ENCODE measurements around the gene TPPP3. TPM values are rescaled to one million over a fixed set of nuclear protein-coding genes. Genes with fewer than 3 reads are reported as not detected.

Gene TPPP3
- total and polyA plus RNA-seq, 9 donors, result 230 to 805 (median 584) TPM

DNA sequence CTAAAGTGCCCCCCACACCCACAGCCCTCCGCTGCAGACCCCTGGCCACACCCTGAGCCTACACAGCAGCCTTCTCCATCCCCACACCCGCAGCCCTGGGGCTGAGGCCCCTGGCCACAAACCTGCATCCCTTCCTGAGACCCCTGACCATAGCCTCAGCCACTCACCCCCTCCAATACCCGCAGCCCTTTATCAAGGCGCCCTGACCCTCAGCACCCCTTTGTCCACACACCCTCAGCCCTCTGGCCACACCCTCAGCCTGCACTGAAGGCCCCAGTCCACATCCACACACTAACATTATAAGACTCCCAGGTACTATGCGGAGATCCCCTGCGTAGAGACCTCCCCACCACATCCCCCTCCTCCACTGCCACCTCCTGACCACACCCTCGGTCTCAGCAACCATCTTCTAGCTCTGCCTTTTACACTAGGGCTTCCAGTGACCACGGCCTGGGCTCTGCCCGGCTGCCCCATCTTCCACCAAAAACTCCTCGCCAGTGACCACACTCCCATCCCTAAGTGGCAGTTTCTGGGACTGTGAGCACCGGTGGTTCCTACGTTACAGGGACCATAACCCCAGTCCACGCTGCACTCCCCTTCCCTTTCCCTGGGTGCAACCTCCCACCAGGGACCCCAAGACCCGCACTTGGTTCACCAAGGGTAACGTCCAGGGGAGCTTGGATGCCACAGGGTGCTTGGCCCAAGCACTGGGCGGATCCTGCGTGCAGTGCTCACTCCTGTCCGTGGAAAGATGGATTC is 818 bp downstream of the TPPP3 start:
- H3K27ac ChIP-seq (ENCODE audit: low read length), result peak overlapping the region; percentile 97
- H3K9me3 ChIP-seq (replicated peaks; ENCODE audit: control insufficient read depth, low read depth, low read length), result no peaks in the 10 kb centered on the region
- peaks cover 85% of the 10 kb centered on the region for H3K4me1 ChIP-seq (ENCODE audit: control insufficient read depth, insufficient read depth, low read length)
- WGBS (ENCODE audit: insufficient coverage), result 62% methylated on average over 18 of the region's 18 CpGs
- peak overlapping the region; percentile 84 for H3K4me3 ChIP-seq (ENCODE audit: low read length)
- peak; percentile 21 for DNase-seq
- no peaks in the 10 kb centered on the region for H3K27me3 ChIP-seq (ENCODE audit: control insufficient read depth, insufficient read depth, low read length)
- peaks cover 28% of the 10 kb centered on the region for H3K36me3 ChIP-seq (ENCODE audit: control insufficient read depth, insufficient read depth, low read length)

DNA sequence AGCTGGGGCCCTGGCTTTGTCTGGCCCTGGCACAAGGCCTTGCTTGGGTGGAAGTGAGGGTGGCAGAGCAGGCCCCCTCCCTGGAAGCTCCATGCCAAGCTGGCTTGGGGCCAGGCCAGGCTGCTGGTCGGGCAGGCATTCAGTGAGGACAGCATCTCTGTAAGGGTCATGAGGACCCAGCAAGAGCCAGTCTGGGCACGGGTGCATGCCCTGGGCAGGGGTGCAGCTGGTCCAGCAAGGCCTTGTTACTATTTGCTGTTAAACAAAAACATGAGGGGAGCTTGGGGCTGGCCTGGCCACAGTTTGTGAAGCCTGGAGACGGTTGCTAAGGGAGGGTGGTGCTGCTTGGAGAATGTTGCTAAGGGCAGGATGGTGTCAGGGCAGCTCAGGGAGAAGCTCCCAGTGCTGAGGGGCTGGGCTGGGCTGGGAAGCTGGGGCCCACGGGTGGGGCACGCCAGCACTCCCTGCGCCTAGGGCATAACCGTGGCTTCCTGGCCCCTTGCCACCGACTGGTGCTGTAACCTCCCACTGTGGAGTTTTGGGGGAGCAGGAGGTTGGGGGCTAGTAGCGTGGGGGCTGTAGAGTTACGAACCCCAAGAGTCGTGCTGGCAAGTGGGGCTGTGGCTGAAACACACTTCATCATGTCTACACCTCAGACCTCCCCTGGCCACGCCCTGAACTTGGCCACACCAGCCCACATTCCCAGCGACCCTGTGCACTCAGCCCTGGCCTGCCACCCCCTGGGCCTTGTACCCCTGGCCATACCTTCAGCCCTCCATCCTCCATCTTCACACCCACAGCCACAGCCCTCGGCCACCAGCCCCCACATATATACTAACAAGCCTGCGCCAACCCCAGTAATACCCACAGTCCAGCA is 1.6 kb downstream of the TPPP3 start:
- H3K27me3 ChIP-seq (ENCODE audit: control insufficient read depth, insufficient read depth, low read length), result no peaks in the 10 kb centered on the region
- no peaks in the 10 kb centered on the region for H3K9me3 ChIP-seq (replicated peaks; ENCODE audit: control insufficient read depth, low read depth, low read length)
- H3K27ac ChIP-seq (ENCODE audit: low read length), result peak overlapping the region; percentile 97
- H3K4me1 ChIP-seq (ENCODE audit: control insufficient read depth, insufficient read depth, low read length), result peaks cover 77% of the 10 kb centered on the region
- peak; percentile 80 for DNase-seq
- peak overlapping the region; percentile 84 for H3K4me3 ChIP-seq (ENCODE audit: low read length)
- H3K36me3 ChIP-seq (ENCODE audit: control insufficient read depth, insufficient read depth, low read length), result peaks cover 29% of the 10 kb centered on the region
- 52% methylated on average over 12 of the region's 15 CpGs for WGBS (ENCODE audit: insufficient coverage)

DNA sequence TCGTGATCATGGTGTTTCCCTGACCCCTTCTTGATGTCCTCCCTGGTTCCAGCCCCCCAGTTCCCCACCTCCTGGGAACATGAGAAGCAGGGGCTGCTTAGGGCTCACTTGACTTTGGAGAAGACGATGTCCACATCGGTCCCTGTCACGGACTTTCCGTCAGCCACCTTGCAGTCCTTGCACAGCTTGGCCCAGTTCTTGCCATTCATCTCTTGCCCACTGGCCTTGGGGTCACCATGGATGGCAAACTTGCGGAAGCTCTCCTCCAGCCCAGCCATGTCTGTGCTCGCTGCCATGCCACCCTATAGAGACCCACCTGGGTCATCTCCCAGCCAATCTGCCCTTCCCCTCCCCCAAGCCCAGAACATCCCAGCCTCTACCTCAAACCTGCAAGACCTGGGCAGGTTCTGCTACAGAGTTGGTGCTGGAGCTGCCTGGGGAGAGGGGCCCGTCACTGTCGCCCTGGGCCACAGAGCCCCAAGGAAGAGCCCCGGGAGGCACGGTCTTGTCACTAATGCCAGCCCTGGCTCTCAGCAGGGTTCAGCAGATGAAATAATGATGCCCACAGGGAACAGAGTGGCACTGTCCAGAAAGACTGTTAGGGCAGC is 2.4 kb downstream of the TPPP3 start:
- Histone ChIP-seq H3K4me3 (ENCODE audit: low read length) (peak overlapping the region; percentile 9), H3K27ac (ENCODE audit: low read length) (peak overlapping the region; percentile 97), H3K9me3 (replicated peaks; ENCODE audit: control insufficient read depth, low read depth, low read length) (no peaks in the 10 kb centered on the region), H3K4me1 (ENCODE audit: control insufficient read depth, insufficient read depth, low read length) (peaks cover 70% of the 10 kb centered on the region), H3K27me3 (ENCODE audit: control insufficient read depth, insufficient read depth, low read length) (no peaks in the 10 kb centered on the region), H3K36me3 (ENCODE audit: control insufficient read depth, insufficient read depth, low read length) (peaks cover 29% of the 10 kb centered on the region)
- WGBS (ENCODE audit: insufficient coverage), result 85% methylated on average over 9 of the region's 11 CpGs
- DNase-seq, result peak; percentile 18

DNA sequence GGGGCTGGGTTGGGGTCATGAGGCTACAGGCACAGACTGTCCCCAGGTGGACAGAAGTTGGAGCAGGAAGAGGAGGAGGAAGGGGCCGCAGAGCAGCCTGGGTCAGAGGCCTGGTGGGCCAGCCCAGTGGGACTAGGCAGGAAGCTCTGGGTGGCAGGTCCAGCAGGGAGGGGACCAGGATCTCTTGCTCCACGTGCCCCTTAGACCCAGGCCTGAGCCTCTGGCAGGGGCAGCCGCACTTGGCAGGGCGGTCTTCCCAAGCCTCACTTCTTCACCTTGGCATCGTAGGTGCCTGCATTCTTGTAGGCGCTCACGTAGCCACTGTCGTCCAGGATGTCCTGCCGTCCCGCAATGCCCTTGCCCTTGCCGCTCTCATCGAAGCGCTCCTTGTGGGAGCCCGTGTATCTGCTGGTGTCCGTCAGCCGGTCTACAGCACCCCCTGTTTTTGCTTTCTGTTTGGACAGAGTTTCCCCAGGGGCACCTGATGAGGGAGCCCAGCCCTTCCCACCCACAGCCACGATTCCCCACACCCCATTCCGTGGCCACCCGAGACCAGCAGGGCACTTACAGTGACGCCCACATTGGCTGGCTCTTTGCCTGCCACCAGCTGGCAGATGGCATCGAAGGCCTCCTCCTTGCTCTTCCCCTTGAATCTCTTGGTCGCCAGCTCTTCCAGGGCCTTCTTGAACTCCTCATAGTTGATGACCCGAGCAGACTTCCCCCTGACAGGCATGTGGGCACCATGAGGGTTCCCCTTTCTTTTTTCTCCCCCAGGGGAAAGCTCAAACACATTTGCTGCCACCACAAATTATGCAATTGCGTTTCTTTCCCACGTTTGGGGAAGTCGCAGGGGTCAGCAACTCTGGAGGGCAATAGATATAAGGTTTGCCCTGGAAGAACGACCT is 3.1 kb downstream of the TPPP3 start:
- Histone ChIP-seq H3K4me1 (ENCODE audit: control insufficient read depth, insufficient read depth, low read length) (peaks cover 62% of the 10 kb centered on the region), H3K4me3 (ENCODE audit: low read length) (no peak overlapping the region), H3K27me3 (ENCODE audit: control insufficient read depth, insufficient read depth, low read length) (no peaks in the 10 kb centered on the region), H3K36me3 (ENCODE audit: control insufficient read depth, insufficient read depth, low read length) (peaks cover 29% of the 10 kb centered on the region), H3K9me3 (replicated peaks; ENCODE audit: control insufficient read depth, low read depth, low read length) (no peaks in the 10 kb centered on the region), H3K27ac (ENCODE audit: low read length) (peak overlapping the region; percentile 97)
- 84% methylated on average over 21 of the region's 27 CpGs for WGBS (ENCODE audit: insufficient coverage)
- peak; percentile 83 for DNase-seq

DNA sequence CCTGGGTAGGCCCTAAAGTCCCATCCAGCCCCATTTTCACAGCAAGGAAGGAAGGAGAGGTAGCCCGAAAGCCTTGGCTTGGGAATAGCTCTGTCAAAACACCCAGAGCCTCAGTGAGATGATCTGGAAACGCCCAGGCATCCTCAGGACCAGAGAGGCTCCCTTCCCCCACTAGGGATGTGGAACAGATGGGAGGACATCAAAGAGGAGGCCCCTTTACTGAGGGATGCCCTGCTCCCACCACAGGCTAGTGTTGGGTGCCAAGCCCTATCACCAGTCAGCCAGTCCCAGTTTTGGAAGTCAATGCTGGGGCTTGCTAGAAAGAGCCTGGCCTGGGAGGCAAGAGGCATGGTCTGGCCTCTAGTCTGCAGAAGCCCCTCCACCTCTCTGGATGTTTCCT is 4.7 kb downstream of the TPPP3 start:
- Histone ChIP-seq H3K36me3 (ENCODE audit: control insufficient read depth, insufficient read depth, low read length) (peaks cover 29% of the 10 kb centered on the region), H3K9me3 (replicated peaks; ENCODE audit: control insufficient read depth, low read depth, low read length) (no peaks in the 10 kb centered on the region), H3K27me3 (ENCODE audit: control insufficient read depth, insufficient read depth, low read length) (no peaks in the 10 kb centered on the region), H3K4me1 (ENCODE audit: control insufficient read depth, insufficient read depth, low read length) (peaks cover 47% of the 10 kb centered on the region), H3K27ac (ENCODE audit: low read length) (no peak overlapping the region), H3K4me3 (ENCODE audit: low read length) (no peak overlapping the region)
- DNase-seq, result peak; percentile 20
- no CpG with 5 or more reads among the region's 2 CpGs for WGBS (ENCODE audit: insufficient coverage)

DNA sequence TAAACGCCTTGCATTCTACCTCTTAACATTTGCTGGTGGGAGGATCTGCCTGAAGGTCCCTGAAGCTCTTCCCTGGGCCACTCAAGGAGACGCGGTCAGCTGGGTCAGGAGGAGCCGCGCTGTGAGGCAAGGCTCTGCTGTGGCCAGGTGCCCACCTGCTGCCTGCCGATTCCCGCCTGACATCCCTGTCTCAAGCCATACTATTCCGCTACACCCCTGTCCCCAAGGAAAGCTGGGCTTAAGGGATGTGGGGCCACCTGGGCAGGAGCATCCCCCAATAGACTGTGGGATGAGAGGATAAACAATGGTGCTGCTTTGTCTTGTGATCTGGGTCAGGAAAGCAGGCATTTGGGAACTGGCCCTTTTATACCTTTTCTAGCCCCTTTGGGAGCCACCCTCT is 5.1 kb downstream of the TPPP3 start:
- Histone ChIP-seq H3K27ac (ENCODE audit: low read length) (no peak overlapping the region), H3K4me1 (ENCODE audit: control insufficient read depth, insufficient read depth, low read length) (peaks cover 45% of the 10 kb centered on the region), H3K27me3 (ENCODE audit: control insufficient read depth, insufficient read depth, low read length) (no peaks in the 10 kb centered on the region), H3K9me3 (replicated peaks; ENCODE audit: control insufficient read depth, low read depth, low read length) (no peaks in the 10 kb centered on the region), H3K4me3 (ENCODE audit: low read length) (no peak overlapping the region), H3K36me3 (ENCODE audit: control insufficient read depth, insufficient read depth, low read length) (peaks cover 29% of the 10 kb centered on the region)
- no CpG with 5 or more reads among the region's 8 CpGs for WGBS (ENCODE audit: insufficient coverage)
- no peak for DNase-seq

DNA sequence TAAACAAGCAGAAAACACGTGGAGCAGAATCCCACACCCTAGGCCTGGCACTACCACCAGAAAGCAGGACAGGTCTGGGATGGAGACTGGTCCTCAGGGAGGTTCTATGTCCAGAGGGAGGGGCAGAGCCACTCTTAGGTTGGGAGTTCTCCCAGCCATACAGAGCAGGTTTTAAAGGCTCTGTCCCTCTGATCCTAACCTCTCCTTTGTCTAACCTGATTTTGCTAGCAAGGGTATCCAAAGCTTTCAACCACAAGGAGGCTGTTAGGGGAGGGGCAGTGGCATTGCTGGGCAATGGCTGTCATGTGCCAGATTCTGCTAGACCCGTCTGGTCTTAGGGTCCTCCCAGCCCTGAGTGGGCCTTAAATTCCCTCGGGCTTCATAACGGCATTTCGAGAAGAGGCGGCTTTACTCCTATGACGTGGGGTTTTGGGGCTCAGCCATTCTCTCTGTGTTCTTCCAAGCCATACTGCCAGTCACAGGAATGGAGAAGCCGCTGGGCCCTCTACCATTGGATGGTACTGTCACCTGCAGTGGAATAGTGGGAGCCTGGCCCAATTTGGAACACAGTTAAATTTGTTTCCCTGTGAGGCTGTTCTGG is 5.7 kb downstream of the TPPP3 start:
- Histone ChIP-seq H3K9me3 (replicated peaks; ENCODE audit: control insufficient read depth, low read depth, low read length) (no peaks in the 10 kb centered on the region), H3K27ac (ENCODE audit: low read length) (no peak overlapping the region), H3K4me1 (ENCODE audit: control insufficient read depth, insufficient read depth, low read length) (peaks cover 39% of the 10 kb centered on the region), H3K27me3 (ENCODE audit: control insufficient read depth, insufficient read depth, low read length) (no peaks in the 10 kb centered on the region), H3K36me3 (ENCODE audit: control insufficient read depth, insufficient read depth, low read length) (peaks cover 29% of the 10 kb centered on the region), H3K4me3 (ENCODE audit: low read length) (no peak overlapping the region)
- 70% methylated on average over 6 of the region's 8 CpGs for WGBS (ENCODE audit: insufficient coverage)
- peak; percentile 15 for DNase-seq

DNA sequence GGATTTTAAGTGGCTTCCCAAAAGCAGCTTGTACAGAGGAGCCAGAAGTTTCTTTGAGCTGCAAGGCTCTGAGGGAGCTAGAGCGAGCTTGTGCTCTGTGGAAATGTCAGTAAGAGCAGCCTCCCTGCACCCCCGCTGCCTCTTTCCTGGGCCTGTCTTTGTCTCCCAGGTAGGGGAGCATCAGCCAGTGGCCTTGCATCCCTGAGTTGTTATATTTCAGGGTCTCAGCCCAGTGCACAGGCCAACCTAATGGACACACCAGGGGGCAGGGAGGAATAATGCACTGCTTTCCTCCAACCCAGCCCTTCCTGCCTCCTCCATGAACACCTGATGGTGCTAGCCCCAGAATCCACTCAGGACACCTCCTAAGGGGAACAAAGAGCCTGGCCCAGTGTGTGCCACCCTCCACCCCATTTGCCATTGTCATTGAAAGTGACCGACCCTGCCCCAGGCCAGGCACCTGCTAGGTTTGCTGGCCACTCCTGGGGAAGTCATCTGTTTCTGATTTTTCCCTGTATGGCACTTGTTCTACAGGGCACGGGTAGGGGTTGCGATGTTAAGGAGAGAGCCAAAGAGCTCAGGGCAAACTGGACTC is 6.3 kb downstream of the TPPP3 start:
- Histone ChIP-seq H3K36me3 (ENCODE audit: control insufficient read depth, insufficient read depth, low read length) (peaks cover 29% of the 10 kb centered on the region), H3K9me3 (replicated peaks; ENCODE audit: control insufficient read depth, low read depth, low read length) (no peaks in the 10 kb centered on the region), H3K27ac (ENCODE audit: low read length) (no peak overlapping the region), H3K4me1 (ENCODE audit: control insufficient read depth, insufficient read depth, low read length) (peaks cover 33% of the 10 kb centered on the region), H3K27me3 (ENCODE audit: control insufficient read depth, insufficient read depth, low read length) (no peaks in the 10 kb centered on the region), H3K4me3 (ENCODE audit: low read length) (no peak overlapping the region)
- 68% methylated on average over 5 of the region's 5 CpGs for WGBS (ENCODE audit: insufficient coverage)
- DNase-seq, result no peak
